WTC11 (cell line): ENCODE results near the gene CLEC2L. TPM values are rescaled to one million over a fixed set of nuclear protein-coding genes. Genes with fewer than 3 reads are reported as not detected.
A peak's percentile ranks its signal among the peaks of the same experiment; 100 is the strongest.

ENCODE experiments used
- ATAC-seq: fragments of 200-7000 bp; cut with Tn5 transposase; 2 replicates; pipeline ENCODE4 v1.10.0; 2021; ENCODE audit warnings: mild to moderate bottlenecking, moderate library complexity
- CTCF ChIA-PET: fragments of 300-600 bp; sonication (Branson Sonifier 250); formaldehyde crosslinking; loops from one replicate; lab custom pipeline; 2021; ENCODE audit warnings: antibody characterized with exemption; lab: Charles Lee
- POLR2A ChIA-PET: fragments of 350-600 bp; sonication (Branson Sonifier 250); formaldehyde crosslinking; loops from one replicate; lab custom pipeline; 2021; ENCODE audit warnings: antibody characterized with exemption; lab: Charles Lee
- DNase-seq: peaks from one replicate; pipeline ENCODE4 v3.0.0; 2021; ENCODE audit warnings: low spot score
- H3K27ac Mint-ChIP-seq: 2 replicates; pipeline ENCODE4 v1.8.0; 2021; ENCODE audit warnings: mixed read lengths
- H3K27me3 Mint-ChIP-seq: 2 replicates; pipeline ENCODE4 v1.8.0; 2021; ENCODE audit warnings: low read depth, mild to moderate bottlenecking, moderate library complexity, mixed read lengths
- H3K36me3 Mint-ChIP-seq: 2 replicates; pipeline ENCODE4 v1.8.0; 2021; ENCODE audit warnings: mixed read lengths
- H3K4me1 Mint-ChIP-seq: 2 replicates; pipeline ENCODE4 v1.8.0; 2022; ENCODE audit warnings: mixed read lengths
- H3K4me3 Mint-ChIP-seq: 2 replicates; pipeline ENCODE4 v1.8.0; 2021; ENCODE audit warnings: mild to moderate bottlenecking, moderate library complexity, mixed read lengths
- H3K9me3 Mint-ChIP-seq: 2 replicates; pipeline ENCODE4 v1.8.0; 2021; ENCODE audit warnings: mixed read lengths
- ATF1 ChIP-seq: sonication (generic); formaldehyde crosslinking; IDR thresholded peaks from 2 replicates; pipeline ENCODE4 v1.8.1; 2023; ENCODE audit warnings: mild to moderate bottlenecking, moderate library complexity, missing genetic modification reagents
- ETV6 ChIP-seq: sonication (generic); formaldehyde crosslinking; IDR thresholded peaks from 2 replicates; pipeline ENCODE4 v1.8.1; 2022; ENCODE audit warnings: mild to moderate bottlenecking, missing genetic modification reagents
- FOXP1 ChIP-seq: sonication (generic); formaldehyde crosslinking; IDR thresholded peaks from 2 replicates; pipeline ENCODE4 v1.8.0; 2022; ENCODE audit warnings: missing genetic modification reagents, mild to moderate bottlenecking, moderate library complexity, borderline replicate concordance
- HMGA2 ChIP-seq: fragments of 250-450 bp; sonication (Bioruptor Pico); IDR thresholded peaks from 2 replicates; pipeline ENCODE4 v1.4.0; 2021; ENCODE audit warnings: mild to moderate bottlenecking, moderate library complexity
- MYBL2 ChIP-seq: sonication (generic); formaldehyde crosslinking; IDR thresholded peaks from 2 replicates; pipeline ENCODE4 v1.8.1; 2023; ENCODE audit warnings: mild to moderate bottlenecking, moderate library complexity, missing genetic modification reagents
- NR1H2 ChIP-seq: sonication (generic); formaldehyde crosslinking; IDR thresholded peaks from 2 replicates; pipeline ENCODE4 v1.9.0; 2021; ENCODE audit warnings: mild to moderate bottlenecking, moderate library complexity, missing genetic modification reagents
- OVOL2 ChIP-seq: fragments of 250-450 bp; sonication (Bioruptor Pico); IDR thresholded peaks from 2 replicates; pipeline ENCODE4 v1.9.0; 2021; ENCODE audit warnings: mild to moderate bottlenecking, borderline replicate concordance
- RORB ChIP-seq: fragments of 250-450 bp; sonication (Bioruptor Pico); IDR thresholded peaks from 2 replicates; pipeline ENCODE4 v1.9.0; 2021; ENCODE audit warnings: mild to moderate bottlenecking
- SP1 ChIP-seq: sonication (generic); formaldehyde crosslinking; conservative IDR thresholded peaks from 2 replicates; pipeline ENCODE4 v1.8.1; 2022; ENCODE audit warnings: missing genetic modification reagents
- TCF7 ChIP-seq: sonication (generic); formaldehyde crosslinking; IDR thresholded peaks from 2 replicates; pipeline ENCODE4 v1.8.0; 2022; ENCODE audit warnings: mild to moderate bottlenecking, low read depth, missing genetic modification reagents, moderate library complexity
- ZNF138 ChIP-seq: sonication (generic); formaldehyde crosslinking; conservative IDR thresholded peaks from 2 replicates; pipeline ENCODE4 v1.8.1; 2022; ENCODE audit warnings: mild to moderate bottlenecking, moderate library complexity, missing genetic modification reagents
- ZNF317 ChIP-seq: sonication (generic); formaldehyde crosslinking; IDR thresholded peaks from 2 replicates; pipeline ENCODE4 v1.8.1; 2023; ENCODE audit warnings: low read depth, mild to moderate bottlenecking, moderate library complexity, missing genetic modification reagents, borderline replicate concordance
- total RNA-seq: library from RNA; stranded (reverse); gene quantifications from 3 replicates; pipeline ENCODE4 v1.2.3, GENCODE V29; 2021
- TF ChIP-seq, protein P1 (sequence below): sonication (generic); formaldehyde crosslinking; IDR thresholded peaks from 2 replicates; pipeline ENCODE4 v1.8.0; 2022; ENCODE audit warnings: missing genetic modification reagents
- TF ChIP-seq, protein P2 (sequence below): fragments of 200-600 bp; IDR thresholded peaks from 2 replicates; pipeline ENCODE4 v1.8.0; 2022; ENCODE audit warnings: antibody characterized with exemption
- TF ChIP-seq, protein P3 (sequence below): sonication (generic); formaldehyde crosslinking; IDR thresholded peaks from 2 replicates; pipeline ENCODE4 v1.8.1; 2022; ENCODE audit warnings: mild to moderate bottlenecking, missing genetic modification reagents, moderate library complexity, borderline replicate concordance
- TF ChIP-seq, protein P4 (sequence below): sonication (generic); formaldehyde crosslinking; IDR thresholded peaks from 2 replicates; pipeline ENCODE4 v1.8.0; 2022; ENCODE audit warnings: mild to moderate bottlenecking, missing genetic modification reagents
- TF ChIP-seq, protein P5 (sequence below): sonication (generic); formaldehyde crosslinking; IDR thresholded peaks from 2 replicates; pipeline ENCODE4 v1.8.0; 2022; ENCODE audit warnings: mild to moderate bottlenecking, missing genetic modification reagents
- TF ChIP-seq, protein P6 (sequence below): sonication (generic); formaldehyde crosslinking; IDR thresholded peaks from 2 replicates; pipeline ENCODE4 v1.8.1; 2023; ENCODE audit warnings: mild to moderate bottlenecking, missing genetic modification reagents, moderate library complexity
- TF ChIP-seq, protein P7 (sequence below): fragments of 250-450 bp; sonication (Bioruptor Pico); IDR thresholded peaks from 2 replicates; pipeline ENCODE4 v1.9.0; 2021; ENCODE audit warnings: mild to moderate bottlenecking

The CLEC2L gene
- total RNA-seq, 1 experiment from 2014 or later, result 0.13 TPM

DNA sequence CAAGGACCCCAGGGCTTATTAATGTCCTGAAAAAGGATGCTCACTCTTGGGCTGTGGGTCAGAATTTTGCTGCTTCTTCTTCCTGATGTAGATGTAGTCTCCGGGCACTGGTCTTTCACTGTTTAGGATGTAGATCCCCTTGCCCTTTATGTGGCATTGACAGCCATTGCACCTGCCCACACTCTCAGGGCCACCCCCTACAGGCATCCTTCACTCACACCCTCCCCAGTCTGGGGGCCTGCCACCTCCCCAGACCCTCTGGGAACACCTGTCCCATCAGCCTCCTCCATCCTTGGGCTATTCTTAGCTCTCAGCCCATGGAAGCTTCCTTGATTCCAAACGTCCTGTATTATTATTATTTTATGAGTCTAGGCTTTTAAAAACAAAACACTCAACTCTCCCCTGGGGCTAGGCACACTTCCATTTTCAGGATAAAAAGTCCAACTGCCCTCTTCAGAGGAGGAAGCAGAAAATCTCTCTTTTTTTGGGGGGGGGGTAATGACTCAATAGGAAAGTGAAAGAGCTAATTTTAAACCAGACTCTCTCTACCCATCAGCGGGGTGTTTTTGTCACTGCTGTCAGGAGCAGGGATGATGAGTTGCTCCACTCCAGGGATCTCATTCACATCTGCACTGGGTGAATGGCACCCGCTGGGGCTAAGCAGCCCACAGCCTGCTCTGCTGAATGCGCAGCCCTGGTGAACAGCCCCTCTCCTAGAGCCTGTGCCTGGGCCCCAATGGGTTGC is 28.5 kb upstream of the CLEC2L start:
- 0 out of 2 replicates have a peak, but pooled peaks cover 3% of the 10 kb centered on the region for H3K4me1 Mint-ChIP-seq
- peaks cover 10% of the 10 kb centered on the region; the same call in 1 of the 2 replicates for H3K9me3 Mint-ChIP-seq
- no peak for ATAC-seq
- CTCF ChIA-PET, result interaction anchor here (0.6 to 2.4 kb wide), 3 partner anchors 59 to 151 kb away, joined by 3 to 9 read pairs (median 4); no protein-coding TSS in a partner anchor
- TF ChIP-seq ATF1 (CRISPR knock-in tag), result no peak
- TF ChIP-seq, protein P1, sequence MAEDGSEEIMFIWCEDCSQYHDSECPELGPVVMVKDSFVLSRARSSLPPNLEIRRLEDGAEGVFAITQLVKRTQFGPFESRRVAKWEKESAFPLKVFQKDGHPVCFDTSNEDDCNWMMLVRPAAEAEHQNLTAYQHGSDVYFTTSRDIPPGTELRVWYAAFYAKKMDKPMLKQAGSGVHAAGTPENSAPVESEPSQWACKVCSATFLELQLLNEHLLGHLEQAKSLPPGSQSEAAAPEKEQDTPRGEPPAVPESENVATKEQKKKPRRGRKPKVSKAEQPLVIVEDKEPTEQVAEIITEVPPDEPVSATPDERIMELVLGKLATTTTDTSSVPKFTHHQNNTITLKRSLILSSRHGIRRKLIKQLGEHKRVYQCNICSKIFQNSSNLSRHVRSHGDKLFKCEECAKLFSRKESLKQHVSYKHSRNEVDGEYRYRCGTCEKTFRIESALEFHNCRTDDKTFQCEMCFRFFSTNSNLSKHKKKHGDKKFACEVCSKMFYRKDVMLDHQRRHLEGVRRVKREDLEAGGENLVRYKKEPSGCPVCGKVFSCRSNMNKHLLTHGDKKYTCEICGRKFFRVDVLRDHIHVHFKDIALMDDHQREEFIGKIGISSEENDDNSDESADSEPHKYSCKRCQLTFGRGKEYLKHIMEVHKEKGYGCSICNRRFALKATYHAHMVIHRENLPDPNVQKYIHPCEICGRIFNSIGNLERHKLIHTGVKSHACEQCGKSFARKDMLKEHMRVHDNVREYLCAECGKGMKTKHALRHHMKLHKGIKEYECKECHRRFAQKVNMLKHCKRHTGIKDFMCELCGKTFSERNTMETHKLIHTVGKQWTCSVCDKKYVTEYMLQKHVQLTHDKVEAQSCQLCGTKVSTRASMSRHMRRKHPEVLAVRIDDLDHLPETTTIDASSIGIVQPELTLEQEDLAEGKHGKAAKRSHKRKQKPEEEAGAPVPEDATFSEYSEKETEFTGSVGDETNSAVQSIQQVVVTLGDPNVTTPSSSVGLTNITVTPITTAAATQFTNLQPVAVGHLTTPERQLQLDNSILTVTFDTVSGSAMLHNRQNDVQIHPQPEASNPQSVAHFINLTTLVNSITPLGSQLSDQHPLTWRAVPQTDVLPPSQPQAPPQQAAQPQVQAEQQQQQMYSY, result no peak
- TF ChIP-seq, protein P2, sequence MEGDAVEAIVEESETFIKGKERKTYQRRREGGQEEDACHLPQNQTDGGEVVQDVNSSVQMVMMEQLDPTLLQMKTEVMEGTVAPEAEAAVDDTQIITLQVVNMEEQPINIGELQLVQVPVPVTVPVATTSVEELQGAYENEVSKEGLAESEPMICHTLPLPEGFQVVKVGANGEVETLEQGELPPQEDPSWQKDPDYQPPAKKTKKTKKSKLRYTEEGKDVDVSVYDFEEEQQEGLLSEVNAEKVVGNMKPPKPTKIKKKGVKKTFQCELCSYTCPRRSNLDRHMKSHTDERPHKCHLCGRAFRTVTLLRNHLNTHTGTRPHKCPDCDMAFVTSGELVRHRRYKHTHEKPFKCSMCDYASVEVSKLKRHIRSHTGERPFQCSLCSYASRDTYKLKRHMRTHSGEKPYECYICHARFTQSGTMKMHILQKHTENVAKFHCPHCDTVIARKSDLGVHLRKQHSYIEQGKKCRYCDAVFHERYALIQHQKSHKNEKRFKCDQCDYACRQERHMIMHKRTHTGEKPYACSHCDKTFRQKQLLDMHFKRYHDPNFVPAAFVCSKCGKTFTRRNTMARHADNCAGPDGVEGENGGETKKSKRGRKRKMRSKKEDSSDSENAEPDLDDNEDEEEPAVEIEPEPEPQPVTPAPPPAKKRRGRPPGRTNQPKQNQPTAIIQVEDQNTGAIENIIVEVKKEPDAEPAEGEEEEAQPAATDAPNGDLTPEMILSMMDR, result no peak
- no peak for TF ChIP-seq MYBL2 (CRISPR knock-in tag)
- TF ChIP-seq, all 79 proteins: peak for 0
- Mint-ChIP-seq H3K4me3 (no peak overlapping the region), H3K27ac (no peak overlapping the region), H3K36me3 (no peaks in the 10 kb centered on the region; the same call in 1 of the 2 replicates), H3K27me3 (peaks cover 16% of the 10 kb centered on the region)
- POLR2A ChIA-PET, result no interaction called here
- no peak for DNase-seq

DNA sequence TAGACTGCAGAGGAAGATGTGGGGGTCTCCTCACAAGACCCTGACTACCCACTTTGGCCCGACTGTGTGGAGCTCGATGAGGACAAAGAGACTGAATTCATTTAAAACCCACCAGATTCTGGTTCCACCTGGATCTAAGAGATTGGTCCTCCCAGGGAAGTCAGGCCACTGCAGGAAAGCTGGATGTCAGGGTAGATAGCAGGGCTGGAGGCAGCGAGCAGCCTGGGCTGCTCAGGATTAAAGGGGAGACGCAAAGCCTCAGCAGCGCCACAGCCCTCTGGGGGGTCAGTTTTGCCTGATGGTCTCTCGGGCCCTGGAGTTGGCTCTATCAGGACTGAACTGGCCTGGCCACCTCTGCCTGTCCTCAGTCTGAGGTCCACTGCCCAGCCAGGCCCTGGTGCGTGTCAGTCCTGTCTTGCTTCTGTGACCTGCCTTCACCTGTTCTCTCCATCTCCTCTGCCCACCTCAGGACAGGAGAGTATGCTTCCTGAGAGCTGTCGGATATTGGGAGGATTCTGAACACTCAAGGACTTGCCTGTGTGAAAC is 27.8 kb upstream of the CLEC2L start:
- TF ChIP-seq, protein P3, sequence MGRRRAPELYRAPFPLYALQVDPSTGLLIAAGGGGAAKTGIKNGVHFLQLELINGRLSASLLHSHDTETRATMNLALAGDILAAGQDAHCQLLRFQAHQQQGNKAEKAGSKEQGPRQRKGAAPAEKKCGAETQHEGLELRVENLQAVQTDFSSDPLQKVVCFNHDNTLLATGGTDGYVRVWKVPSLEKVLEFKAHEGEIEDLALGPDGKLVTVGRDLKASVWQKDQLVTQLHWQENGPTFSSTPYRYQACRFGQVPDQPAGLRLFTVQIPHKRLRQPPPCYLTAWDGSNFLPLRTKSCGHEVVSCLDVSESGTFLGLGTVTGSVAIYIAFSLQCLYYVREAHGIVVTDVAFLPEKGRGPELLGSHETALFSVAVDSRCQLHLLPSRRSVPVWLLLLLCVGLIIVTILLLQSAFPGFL, result no peak
- TF ChIP-seq HMGA2 (CRISPR knock-in tag) (no peak), ZNF138 (CRISPR knock-in tag) (no peak), SP1 (CRISPR knock-in tag) (no peak), FOXP1 (CRISPR knock-in tag) (no peak), TCF7 (no peak)
- TF ChIP-seq, protein P4, sequence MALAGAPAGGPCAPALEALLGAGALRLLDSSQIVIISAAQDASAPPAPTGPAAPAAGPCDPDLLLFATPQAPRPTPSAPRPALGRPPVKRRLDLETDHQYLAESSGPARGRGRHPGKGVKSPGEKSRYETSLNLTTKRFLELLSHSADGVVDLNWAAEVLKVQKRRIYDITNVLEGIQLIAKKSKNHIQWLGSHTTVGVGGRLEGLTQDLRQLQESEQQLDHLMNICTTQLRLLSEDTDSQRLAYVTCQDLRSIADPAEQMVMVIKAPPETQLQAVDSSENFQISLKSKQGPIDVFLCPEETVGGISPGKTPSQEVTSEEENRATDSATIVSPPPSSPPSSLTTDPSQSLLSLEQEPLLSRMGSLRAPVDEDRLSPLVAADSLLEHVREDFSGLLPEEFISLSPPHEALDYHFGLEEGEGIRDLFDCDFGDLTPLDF (CRISPR knock-in tag), result no peak
- POLR2A ChIA-PET, result no interaction called here
- H3K27me3 Mint-ChIP-seq, result peaks cover 18% of the 10 kb centered on the region
- H3K27ac Mint-ChIP-seq, result no peak overlapping the region
- DNase-seq, result no peak
- 0 out of 2 replicates have a peak, but pooled peaks cover 5% of the 10 kb centered on the region for H3K4me1 Mint-ChIP-seq
- no peaks in the 10 kb centered on the region; the same call in 1 of the 2 replicates for H3K36me3 Mint-ChIP-seq
- peaks cover 10% of the 10 kb centered on the region; the same call in 1 of the 2 replicates for H3K9me3 Mint-ChIP-seq
- H3K4me3 Mint-ChIP-seq, result no peak overlapping the region
- CTCF ChIA-PET, result interaction anchor here (2.4 kb wide), 1 partner anchor 61 kb away, joined by 9 read pairs; no protein-coding TSS in a partner anchor
- no peak for ATAC-seq

DNA sequence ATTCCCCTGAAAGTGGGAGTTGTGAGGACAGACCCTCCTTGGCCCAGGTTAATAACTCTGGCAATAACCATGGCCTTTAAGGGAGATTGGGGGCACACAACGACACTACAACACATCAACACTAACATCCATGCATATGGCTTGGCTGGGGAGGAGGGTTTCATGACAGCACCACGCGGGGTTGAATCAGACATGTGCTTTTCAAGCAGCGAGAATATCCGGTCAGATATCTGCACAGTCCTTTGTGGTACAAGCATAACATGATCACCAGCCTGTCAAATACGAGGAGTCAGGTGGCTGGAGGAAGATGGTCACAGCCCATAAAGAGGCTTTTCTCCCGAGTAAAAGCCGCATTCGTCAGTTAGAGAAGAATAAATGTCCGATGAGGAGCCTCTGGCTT is 27.0 kb upstream of the CLEC2L start:
- CTCF ChIA-PET, result no interaction called here
- peaks cover 17% of the 10 kb centered on the region for H3K27me3 Mint-ChIP-seq
- TF ChIP-seq RORB (CRISPR knock-in tag), result no peak
- no peak for TF ChIP-seq ZNF138 (CRISPR knock-in tag)
- TF ChIP-seq, protein P5, sequence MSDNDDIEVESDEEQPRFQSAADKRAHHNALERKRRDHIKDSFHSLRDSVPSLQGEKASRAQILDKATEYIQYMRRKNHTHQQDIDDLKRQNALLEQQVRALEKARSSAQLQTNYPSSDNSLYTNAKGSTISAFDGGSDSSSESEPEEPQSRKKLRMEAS (CRISPR knock-in tag), result no peak
- no peak for TF ChIP-seq ETV6 (CRISPR knock-in tag)
- TF ChIP-seq, protein P6, sequence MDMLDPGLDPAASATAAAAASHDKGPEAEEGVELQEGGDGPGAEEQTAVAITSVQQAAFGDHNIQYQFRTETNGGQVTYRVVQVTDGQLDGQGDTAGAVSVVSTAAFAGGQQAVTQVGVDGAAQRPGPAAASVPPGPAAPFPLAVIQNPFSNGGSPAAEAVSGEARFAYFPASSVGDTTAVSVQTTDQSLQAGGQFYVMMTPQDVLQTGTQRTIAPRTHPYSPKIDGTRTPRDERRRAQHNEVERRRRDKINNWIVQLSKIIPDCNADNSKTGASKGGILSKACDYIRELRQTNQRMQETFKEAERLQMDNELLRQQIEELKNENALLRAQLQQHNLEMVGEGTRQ (CRISPR knock-in tag), result no peak
- no peak for TF ChIP-seq OVOL2 (CRISPR knock-in tag)
- TF ChIP-seq, protein P7, sequence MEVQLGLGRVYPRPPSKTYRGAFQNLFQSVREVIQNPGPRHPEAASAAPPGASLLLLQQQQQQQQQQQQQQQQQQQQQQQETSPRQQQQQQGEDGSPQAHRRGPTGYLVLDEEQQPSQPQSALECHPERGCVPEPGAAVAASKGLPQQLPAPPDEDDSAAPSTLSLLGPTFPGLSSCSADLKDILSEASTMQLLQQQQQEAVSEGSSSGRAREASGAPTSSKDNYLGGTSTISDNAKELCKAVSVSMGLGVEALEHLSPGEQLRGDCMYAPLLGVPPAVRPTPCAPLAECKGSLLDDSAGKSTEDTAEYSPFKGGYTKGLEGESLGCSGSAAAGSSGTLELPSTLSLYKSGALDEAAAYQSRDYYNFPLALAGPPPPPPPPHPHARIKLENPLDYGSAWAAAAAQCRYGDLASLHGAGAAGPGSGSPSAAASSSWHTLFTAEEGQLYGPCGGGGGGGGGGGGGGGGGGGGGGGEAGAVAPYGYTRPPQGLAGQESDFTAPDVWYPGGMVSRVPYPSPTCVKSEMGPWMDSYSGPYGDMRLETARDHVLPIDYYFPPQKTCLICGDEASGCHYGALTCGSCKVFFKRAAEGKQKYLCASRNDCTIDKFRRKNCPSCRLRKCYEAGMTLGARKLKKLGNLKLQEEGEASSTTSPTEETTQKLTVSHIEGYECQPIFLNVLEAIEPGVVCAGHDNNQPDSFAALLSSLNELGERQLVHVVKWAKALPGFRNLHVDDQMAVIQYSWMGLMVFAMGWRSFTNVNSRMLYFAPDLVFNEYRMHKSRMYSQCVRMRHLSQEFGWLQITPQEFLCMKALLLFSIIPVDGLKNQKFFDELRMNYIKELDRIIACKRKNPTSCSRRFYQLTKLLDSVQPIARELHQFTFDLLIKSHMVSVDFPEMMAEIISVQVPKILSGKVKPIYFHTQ (CRISPR knock-in tag), result no peak
- no peak for TF ChIP-seq ZNF317 (CRISPR knock-in tag)
- TF ChIP-seq NR1H2 (CRISPR knock-in tag), result no peak

More for the DNA sequence above, 27.0 kb upstream of the CLEC2L start:
- Mint-ChIP-seq H3K36me3 (no peaks in the 10 kb centered on the region), H3K4me3 (no peak overlapping the region), H3K27ac (peak overlapping the region; percentile 57; the same call in 1 of the 2 replicates), H3K4me1 (0 out of 2 replicates have a peak, but pooled peaks cover 5% of the 10 kb centered on the region), H3K9me3 (peaks cover 10% of the 10 kb centered on the region; the same call in 1 of the 2 replicates)
- POLR2A ChIA-PET, result no interaction called here
- no peak for DNase-seq
- no peak for ATAC-seq
